GM12878 (cell line): Measurements from ENCODE around the gene CNOT11. TPM values are rescaled to one million over a fixed set of nuclear protein-coding genes. Genes with fewer than 3 reads are reported as not detected.

Experiments used
- ATAC-seq: fragments of 200-7000 bp; cut with Tn5 transposase; 3 replicates; pipeline ENCODE4 v1.9.1; 2020; ENCODE audit warnings: mild to moderate bottlenecking, moderate library complexity
- BruUV-seq: library from RNA; stranded (reverse); fragments of 400-500 nt; replicated peaks from 2 replicates; lab custom pipeline; 2021; lab: Mats Ljungman, UMichigan
- CTCF ChIA-PET: fragments of 300-600 bp; sonication (Branson Sonifier 250); formaldehyde crosslinking; extraction: SDS; loops from one replicate; lab custom pipeline; 2021; ENCODE audit warnings: inconsistent platforms; lab: Yijun Ruan, JAX
- POLR2A ChIA-PET: fragments of 350-600 bp; formaldehyde crosslinking; extraction: SDS; loops from one replicate; lab custom pipeline; 2021; ENCODE audit warnings: inconsistent platforms; lab: Charles Lee
- RAD21 ChIA-PET: fragments of 300-600 bp; sonication (Branson Sonifier 250); formaldehyde crosslinking; loops from one replicate; lab custom pipeline; 2023; ENCODE audit warnings: antibody characterized with exemption; ENCODE audit not compliant: unreplicated experiment; lab: Charles Lee
- SMC1A ChIA-PET: fragments of 300-600 bp; sonication (Branson Sonifier 250); formaldehyde crosslinking; loops from one replicate; lab custom pipeline; 2023; ENCODE audit not compliant: unreplicated experiment, uncharacterized antibody; lab: Charles Lee
- DNase-seq: peaks from one replicate; pipeline ENCODE4 v3.0.0-alpha.2; 2011; ENCODE audit warnings: low read depth, low spot score
- FAIRE-seq: peaks from 3 replicates; lab custom pipeline; 2011; peaks lifted over from hg19 to GRCh38; lab: Jason Lieb, UNC
- H2AFZ ChIP-seq: 2 replicates; pipeline ENCODE4 v1.6.0; 2011; ENCODE audit warnings: low read depth, low read length, control low read depth; ENCODE audit not compliant: control insufficient read depth
- H3K27ac ChIP-seq: 2 replicates; pipeline ENCODE4 v1.5.1; 2011; ENCODE audit warnings: control low read depth; ENCODE audit not compliant: control insufficient read depth, insufficient read depth
- H3K27me3 ChIP-seq, 2 experiments: replicated peaks in 1 of 2; 2 replicates each; pipeline versions ENCODE4 v1.6.0 to v1.6.1; 2011; ENCODE audit warnings: low read length in 1 of 2; ENCODE audit not compliant: control insufficient read depth in 2 of 2, insufficient read depth in 2 of 2
- H3K36me3 ChIP-seq, 2 experiments: 2 replicates each; pipeline ENCODE4 v1.5.1; 2011; ENCODE audit warnings: low read length in 1 of 2; ENCODE audit not compliant: control insufficient read depth in 2 of 2, insufficient read depth in 2 of 2
- H3K4me1 ChIP-seq: 2 replicates; pipeline ENCODE4 v1.6.1; 2011; ENCODE audit warnings: mild to moderate bottlenecking, low read length, moderate library complexity, mixed read lengths; ENCODE audit not compliant: control insufficient read depth, insufficient read depth
- H3K4me2 ChIP-seq: 2 replicates; pipeline ENCODE4 v1.6.0; 2011; ENCODE audit warnings: control low read depth; ENCODE audit not compliant: control insufficient read depth, insufficient read depth
- H3K4me3 ChIP-seq: fragments of 200-600 bp; sonication (generic); 2 replicates; pipeline ENCODE4 v1.5.1; 2016
- H3K79me2 ChIP-seq: 2 replicates; pipeline ENCODE4 v1.6.0; 2011; ENCODE audit warnings: low read length; ENCODE audit not compliant: control insufficient read depth, insufficient read depth
- H3K9ac ChIP-seq: 2 replicates; pipeline ENCODE4 v1.8.0; 2011; ENCODE audit warnings: low read length, control low read depth, mixed read lengths; ENCODE audit not compliant: control insufficient read depth, insufficient read depth
- H3K9me3 ChIP-seq: replicated peaks from 3 replicates; pipeline ENCODE4 v1.5.1; 2011; ENCODE audit warnings: mild to moderate bottlenecking, low read length; ENCODE audit not compliant: control insufficient read depth, insufficient read depth
- H4K20me1 ChIP-seq: 2 replicates; pipeline ENCODE4 v1.6.0; 2011; ENCODE audit not compliant: control insufficient read depth, insufficient read depth
- BMI1 ChIP-seq: fragments of 450-650 bp; IDR thresholded peaks from 2 replicates; pipeline ENCODE4 v1.6.1; 2016; ENCODE audit warnings: mild to moderate bottlenecking, moderate library complexity, borderline replicate concordance
- CREM ChIP-seq: IDR thresholded peaks from 2 replicates; pipeline ENCODE4 v1.6.1; 2014; ENCODE audit warnings: antibody characterized with exemption, low read depth
- E2F8 ChIP-seq: fragments of 450-650 bp; IDR thresholded peaks from 2 replicates; pipeline ENCODE4 v1.6.1; 2018; ENCODE audit warnings: mild to moderate bottlenecking, low read depth, moderate library complexity; ENCODE audit not compliant: partially characterized antibody
- E4F1 ChIP-seq: fragments of 450-650 bp; IDR thresholded peaks from 2 replicates; pipeline ENCODE4 v1.6.1; 2018; ENCODE audit warnings: borderline replicate concordance, mild to moderate bottlenecking; ENCODE audit not compliant: partially characterized antibody
- IRF4 ChIP-seq: IDR thresholded peaks from 2 replicates; pipeline ENCODE4 v1.6.1; 2011; ENCODE audit warnings: low read depth, low read length
- MLLT1 ChIP-seq: fragments of 450-650 bp; IDR thresholded peaks from 2 replicates; pipeline ENCODE4 v1.6.1; 2016; ENCODE audit warnings: mild to moderate bottlenecking
- NRF1 ChIP-seq: conservative IDR thresholded peaks from 2 replicates; pipeline ENCODE4 v1.6.1; 2011; ENCODE audit warnings: mild to moderate bottlenecking, low read depth, low read length, improper control_type of control experiment
- PAX8 ChIP-seq: fragments of 450-650 bp; IDR thresholded peaks from 2 replicates; pipeline ENCODE4 v1.6.1; 2017; ENCODE audit warnings: mild to moderate bottlenecking, moderate library complexity
- SPI1 ChIP-seq: IDR thresholded peaks from 2 replicates; pipeline ENCODE4 v1.6.1; 2011; ENCODE audit warnings: low read depth, mild to moderate bottlenecking, low read length, moderate library complexity, borderline replicate concordance; ENCODE audit not compliant: insufficient read depth
- WRNIP1 ChIP-seq: IDR thresholded peaks from 2 replicates; pipeline ENCODE4 v1.6.1; 2011; ENCODE audit warnings: low read depth, low read length, improper control_type of control experiment, borderline replicate concordance
- ZNF207 ChIP-seq: fragments of 450-650 bp; IDR thresholded peaks from 2 replicates; pipeline ENCODE4 v1.6.1; 2014; ENCODE audit warnings: antibody characterized with exemption, mild to moderate bottlenecking, borderline replicate concordance
- WGBS: methylation state at CpG from one replicate; pipeline ENCODE4 v1.1.6; 2016; ENCODE audit warnings: low lambda C conversion rate; ENCODE audit not compliant: insufficient replicate concordance, insufficient coverage; ENCODE audit errors: missing lambda C conversion rate; 5-methylcytosine and 5-hydroxymethylcytosine counted together
- in situ Hi-C: fragments of 300-500 bp; cut with MboI; formaldehyde crosslinking; loops from 9 replicates; pipeline ENCODE4 v1.14.3; 2018; ENCODE audit warnings: mixed read lengths
- intact Hi-C: fragments of 100-400 bp; cut with micrococcal nuclease; formaldehyde crosslinking; loops from one replicate; pipeline ENCODE4 v1.14.2; 2022; ENCODE audit not compliant: unreplicated experiment
- polyA plus RNA-seq, 11 experiments: library from polyadenylated mRNA; depleted of rRNA in 4 of 11; unstranded in 6 of 11; stranded (reverse) in 5 of 11; fragments of >200 nt; fragmentation: Nextera tagmentation in 4 of 11; fragmentation: Illumina TruSeq in 1 of 11; extraction: Ambion mirVana in 4 of 11; extraction: Trizol in 1 of 11; gene quantifications; 1 replicate in 1 of 11; 2 replicates in 10 of 11; pipeline versions ENCODE4 v1.2.1 to v1.2.3, GENCODE V29; 2011 to 2016; ENCODE audit warnings: inconsistent platforms in 2 of 11, missing spikeins in 2 of 11, low read depth in 1 of 11
- total RNA-seq, 4 experiments: library from RNA; depleted of rRNA in 3 of 4; stranded (reverse); fragments of >200 nt in 3 of 4; fragmentation: Illumina TruSeq in 1 of 4; extraction: Trizol in 1 of 4; gene quantifications; 2 replicates each; pipeline versions ENCODE4 v1.2.1 to v1.2.3, GENCODE V29; 2013 to 2021

The CNOT11 gene
- total and polyA plus RNA-seq, 10 of the 15 experiments (the other 5 are each of a cell fraction or from before 2014, with no cell fraction given) = 10.8 to 111 (median 50.5) TPM

GRCh38 chr2:101267671-101268656 is 15.3 kb downstream of the CNOT11 start (continued):
- TF ChIP-seq SPI1 = peak; percentile 31; the same call in 1 of the 2 replicates
- TF ChIP-seq MLLT1 = peak; percentile 92
- no peak for TF ChIP-seq NRF1

DNA sequence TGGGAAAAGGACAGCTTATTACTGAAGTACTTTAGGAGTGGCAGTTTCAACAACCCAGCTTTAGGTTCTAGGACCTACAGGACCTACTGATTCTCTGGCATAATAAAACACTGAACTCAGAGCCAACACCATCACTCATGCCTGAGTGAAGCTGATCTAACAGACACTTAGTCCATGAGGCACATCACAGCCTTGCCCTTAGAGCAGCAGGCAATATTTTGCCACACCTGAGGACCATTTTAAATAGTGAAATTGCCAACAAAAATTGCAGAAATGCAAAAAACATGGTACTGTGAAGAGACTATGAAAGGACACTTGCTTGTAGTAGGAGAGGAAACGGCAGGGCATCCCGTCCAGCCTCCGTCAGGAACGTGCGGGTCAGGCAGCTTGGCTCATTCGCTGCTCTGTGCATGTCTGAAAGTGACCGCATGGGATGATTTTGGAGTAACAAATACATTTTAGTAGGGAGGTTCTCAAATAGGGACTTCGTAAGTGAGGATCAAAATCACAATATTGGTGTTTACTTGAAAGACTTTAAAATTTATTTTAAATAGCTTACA is 18.1 kb downstream of the CNOT11 start:
- H3K4me3 ChIP-seq = no peak overlapping the region
- H3K36me3 ChIP-seq = peaks cover 2 to 23% of the 10 kb centered on the region in 2 experiments
- DNase-seq (no peak), ATAC-seq (no peak), FAIRE-seq (no peak)
- H3K9ac ChIP-seq = no peak overlapping the region
- H3K9me3 ChIP-seq = no peaks in the 10 kb centered on the region
- CTCF ChIA-PET = interaction anchor here (1.7 to 3.0 kb wide), 2 partner anchors 10 to 17 kb away, joined by 7 to 8 read pairs; no protein-coding TSS in a partner anchor
- H3K4me2 ChIP-seq = no peak overlapping the region
- SMC1A ChIA-PET = interaction anchor here (0.8 to 3.1 kb wide), 11 partner anchors 8 to 261 kb away, joined by 3 to 10 read pairs (median 5); partner anchors contain the start of genes CNOT11 and RNF149
- BruUV-seq = no TSS peak
- in situ Hi-C loops (no loop called here), intact Hi-C loops (loop anchor here (5.0 kb wide), 1 partner anchor 37 kb away; the partner anchor contains the start of gene RNF149)
- no peaks in the 10 kb centered on the region for H3K79me2 ChIP-seq
- WGBS = 95% methylated on average over 8 of the region's 8 CpGs
- H2AFZ ChIP-seq = no peak overlapping the region
- H3K27me3 ChIP-seq = no peaks in the 10 kb centered on the region
- POLR2A ChIA-PET = interaction anchor here (0.6 to 2.3 kb wide), 6 partner anchors 8 to 38 kb away, joined by 3 to 6 read pairs (median 6); partner anchors contain the start of gene RNF149
- RAD21 ChIA-PET = interaction anchor here (0.6 to 1.3 kb wide), 2 partner anchors 38 to 260 kb away, joined by 3 to 4 read pairs; partner anchors contain the start of gene RNF149
- no peak overlapping the region for H3K27ac ChIP-seq
- H4K20me1 ChIP-seq = no peaks in the 10 kb centered on the region
- peaks cover 13% of the 10 kb centered on the region for H3K4me1 ChIP-seq
- no peak for TF ChIP-seq PAX8
- TF ChIP-seq BMI1 = no peak
- no peak for TF ChIP-seq ZNF207
- no peak for TF ChIP-seq WRNIP1
- no peak for TF ChIP-seq IRF4
- TF ChIP-seq E2F8 = no peak
- no peak for TF ChIP-seq E4F1
- TF ChIP-seq CREM = no peak
